ENCODE results near the gene SCNN1B. TPM values are rescaled to one million over a fixed set of nuclear protein-coding genes. Genes with fewer than 3 reads are reported as not detected.
"Not testable (repeated sequence)": the region's sequence is repeated elsewhere in the genome, so short reads cannot be mapped to it uniquely, and the experiment has no call there.

Gene SCNN1B
- total RNA-seq (2012; rRNA removed) = not detected in 2 replicates

DNA sequence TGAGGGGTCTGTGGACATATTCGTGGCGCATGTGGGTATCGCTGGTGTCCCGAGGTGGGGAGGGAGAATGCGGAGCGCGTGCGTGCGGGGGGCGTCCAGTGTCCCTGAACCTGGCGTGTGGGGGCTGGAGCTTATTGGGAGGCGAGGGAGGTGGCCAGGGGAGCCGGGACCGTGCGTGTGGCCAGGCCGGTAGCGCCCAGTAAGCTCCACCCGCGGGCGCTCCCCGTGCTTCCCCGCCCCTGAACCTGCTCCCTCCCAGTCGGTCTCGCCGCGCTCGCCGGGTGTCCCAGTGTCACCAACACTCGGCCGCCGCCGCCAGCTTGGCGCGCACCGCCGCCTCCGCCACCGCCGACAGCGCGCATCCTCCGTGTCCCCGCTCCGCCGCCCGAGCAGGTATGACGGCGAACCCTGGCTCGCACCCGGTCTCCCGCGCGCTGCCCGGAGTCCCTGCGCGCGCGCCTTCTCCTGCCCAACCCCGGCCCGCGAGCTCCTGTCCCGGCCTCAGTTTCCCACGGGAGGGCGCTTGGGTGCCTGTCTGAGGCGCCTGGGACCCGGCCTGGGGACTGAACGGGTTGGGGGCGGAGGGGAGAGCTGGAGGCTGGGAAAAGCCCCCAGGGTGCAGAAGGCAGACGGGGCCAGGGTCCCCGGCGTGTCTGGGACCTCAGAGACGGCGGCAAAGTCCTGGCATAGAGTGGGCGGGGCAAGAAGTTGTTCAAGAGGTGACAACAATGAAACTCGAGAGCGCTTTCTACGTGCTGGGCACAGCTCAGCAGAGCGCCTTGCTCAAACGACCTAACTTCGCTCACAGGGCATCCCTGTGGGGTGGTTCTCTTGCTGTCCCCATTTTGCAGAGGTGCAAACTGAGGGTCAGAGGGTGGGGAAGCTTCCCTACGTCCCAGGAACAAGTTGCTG, at the start of gene SCNN1B:
SCNN1B (plus strand) TSS at position 258 of the 912 bp plus-strand sequence. CDS start 46,298 bp downstream, outside the sequence.
- peaks cover 32% of the 10 kb centered on the region for H3K27me3 ChIP-seq (ENCODE audit: control insufficient read depth, insufficient read depth, low read length)
- H3K4me3 ChIP-seq (ENCODE audit: low read length) = no peak within 1 kb of the TSS
- H3K36me3 ChIP-seq (ENCODE audit: insufficient read depth, low read length) = no peaks in the 10 kb centered on the region
- no peak within 1 kb of the TSS for H3K4me2 ChIP-seq (ENCODE audit: low read length)
- no peak within 1 kb of the TSS for H3K9ac ChIP-seq (ENCODE audit: low read depth, low read length)
- no peaks in the 10 kb centered on the region for H3K4me1 ChIP-seq (ENCODE audit: control insufficient read depth, insufficient read depth, low read length)
- H3K9me3 ChIP-seq (replicated peaks; ENCODE audit: low read length) = no peaks in the 10 kb centered on the region

- H3K36me3 ChIP-seq (ENCODE audit: insufficient read depth, low read length) = no peaks in the 10 kb centered on the region
- no peak overlapping the region for H3K9ac ChIP-seq (ENCODE audit: low read depth, low read length)
- no peak overlapping the region for H3K4me3 ChIP-seq (ENCODE audit: low read length)
- no peaks in the 10 kb centered on the region for H3K4me1 ChIP-seq (ENCODE audit: control insufficient read depth, insufficient read depth, low read length)
- H3K9me3 ChIP-seq (replicated peaks; ENCODE audit: low read length) = no peaks in the 10 kb centered on the region
- no peaks in the 10 kb centered on the region for H3K27me3 ChIP-seq (ENCODE audit: control insufficient read depth, insufficient read depth, low read length)
- no peak overlapping the region for H3K4me2 ChIP-seq (ENCODE audit: low read length)
Measured at GRCh38 chr16:23252310-23252709, 49.8 kb upstream of the SCNN1B start.

GRCh38 chr16:23253650-23254049, 48.5 kb upstream of the SCNN1B start:
- not testable (repeated sequence) for H3K4me2 ChIP-seq (ENCODE audit: low read length); H3K4me1 ChIP-seq (ENCODE audit: control insufficient read depth, insufficient read depth, low read length); H3K27me3 ChIP-seq (ENCODE audit: control insufficient read depth, insufficient read depth, low read length); H3K9me3 ChIP-seq (replicated peaks; ENCODE audit: low read length); H3K36me3 ChIP-seq (ENCODE audit: insufficient read depth, low read length); H3K4me3 ChIP-seq (ENCODE audit: low read length); H3K9ac ChIP-seq (ENCODE audit: low read depth, low read length)

DNA sequence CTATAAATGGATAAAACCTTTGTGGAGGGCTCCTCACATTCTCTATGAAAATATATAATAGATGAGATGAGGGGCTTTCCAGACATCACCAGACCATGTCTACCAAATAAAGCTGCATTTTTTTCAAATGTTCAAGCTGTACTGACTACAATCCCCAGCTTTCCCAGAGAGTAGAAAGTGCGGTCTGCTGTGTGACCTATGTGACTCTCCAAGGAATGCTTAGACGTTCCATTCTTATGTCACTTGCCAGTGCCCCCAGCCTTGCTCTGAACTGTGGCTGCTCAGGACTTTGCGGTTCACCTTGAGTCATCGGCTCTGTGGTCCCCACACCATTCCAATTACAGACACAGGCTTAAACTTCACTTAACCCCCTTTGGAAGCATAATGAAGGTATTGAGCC, 47.8 kb upstream of the SCNN1B start:
- no peak overlapping the region for H3K4me2 ChIP-seq (ENCODE audit: low read length)
- H3K9ac ChIP-seq (ENCODE audit: low read depth, low read length) = no peak overlapping the region
- H3K9me3 ChIP-seq (replicated peaks; ENCODE audit: low read length) = no peaks in the 10 kb centered on the region
- H3K4me3 ChIP-seq (ENCODE audit: low read length) = no peak overlapping the region
- no peaks in the 10 kb centered on the region for H3K36me3 ChIP-seq (ENCODE audit: insufficient read depth, low read length)
- no peaks in the 10 kb centered on the region for H3K27me3 ChIP-seq (ENCODE audit: control insufficient read depth, insufficient read depth, low read length)
- H3K4me1 ChIP-seq (ENCODE audit: control insufficient read depth, insufficient read depth, low read length) = no peaks in the 10 kb centered on the region

DNA sequence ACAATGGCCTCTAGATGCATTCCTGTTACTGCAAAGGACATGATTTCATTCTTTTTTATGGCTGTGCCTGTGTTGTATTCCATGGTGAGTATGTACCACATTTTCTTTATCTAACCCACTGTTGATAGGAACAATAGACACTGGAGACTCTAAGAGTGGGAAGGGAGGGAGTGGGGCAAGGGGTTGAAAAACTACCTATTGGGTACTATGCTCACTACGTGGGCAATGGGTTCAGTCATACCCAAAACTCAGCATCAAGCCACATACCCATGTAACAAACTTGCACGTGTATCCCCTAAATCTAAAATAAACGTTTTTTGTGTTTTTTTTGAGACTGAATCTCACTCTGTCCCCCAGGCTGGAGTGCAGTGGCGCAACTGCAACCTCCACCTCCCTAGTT, 47.1 kb upstream of the SCNN1B start:
- Histone ChIP-seq H3K9me3 (replicated peaks; ENCODE audit: low read length) (no peaks in the 10 kb centered on the region), H3K4me3 (ENCODE audit: low read length) (no peak overlapping the region), H3K4me1 (ENCODE audit: control insufficient read depth, insufficient read depth, low read length) (no peaks in the 10 kb centered on the region), H3K27me3 (ENCODE audit: control insufficient read depth, insufficient read depth, low read length) (no peaks in the 10 kb centered on the region), H3K9ac (ENCODE audit: low read depth, low read length) (no peak overlapping the region), H3K4me2 (ENCODE audit: low read length) (no peak overlapping the region), H3K36me3 (ENCODE audit: insufficient read depth, low read length) (no peaks in the 10 kb centered on the region)

DNA sequence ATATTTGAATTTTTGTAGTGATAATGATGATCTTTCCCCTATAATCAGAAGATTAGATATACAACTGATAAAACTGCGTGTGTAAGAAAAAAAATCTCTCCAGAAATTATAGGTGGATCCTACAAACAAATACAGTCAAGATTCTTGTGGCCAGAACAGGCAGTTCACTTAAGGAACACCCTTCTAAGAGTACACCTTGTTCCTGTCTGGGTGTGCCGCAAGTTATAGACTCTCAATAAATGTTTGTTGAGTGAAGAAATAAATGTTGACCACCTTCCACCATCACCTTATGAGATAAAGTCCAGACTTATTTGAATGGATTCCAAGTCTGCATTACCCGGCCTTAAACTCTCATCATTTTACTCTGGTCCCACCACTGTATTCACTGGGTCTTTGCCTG, 45.7 kb upstream of the SCNN1B start:
- H3K9ac ChIP-seq (ENCODE audit: low read depth, low read length) = no peak overlapping the region
- no peaks in the 10 kb centered on the region for H3K36me3 ChIP-seq (ENCODE audit: insufficient read depth, low read length)
- H3K4me3 ChIP-seq (ENCODE audit: low read length) = no peak overlapping the region
- H3K9me3 ChIP-seq (replicated peaks; ENCODE audit: low read length) = no peaks in the 10 kb centered on the region
- no peak overlapping the region for H3K4me2 ChIP-seq (ENCODE audit: low read length)
- no peaks in the 10 kb centered on the region for H3K27me3 ChIP-seq (ENCODE audit: control insufficient read depth, insufficient read depth, low read length)
- H3K4me1 ChIP-seq (ENCODE audit: control insufficient read depth, insufficient read depth, low read length) = no peaks in the 10 kb centered on the region

DNA sequence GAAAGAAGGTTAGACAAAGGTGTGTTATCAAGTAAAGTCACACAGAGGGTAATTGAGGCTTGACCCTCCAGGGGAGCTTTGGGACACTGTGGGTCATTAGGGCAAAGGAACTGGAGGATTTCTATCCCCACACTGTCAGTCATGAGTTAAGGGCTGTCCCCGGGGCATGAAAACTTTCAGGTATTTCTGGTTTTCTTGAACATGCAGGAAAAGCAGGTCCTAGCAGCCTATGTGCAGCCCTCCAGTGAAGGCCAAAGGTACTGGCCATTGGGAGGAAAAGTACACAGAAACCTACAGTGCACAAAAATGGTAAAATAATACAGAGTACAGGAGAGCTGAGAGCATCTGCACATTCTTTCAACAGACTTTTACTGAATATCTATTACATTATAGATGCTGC, 44.4 kb upstream of the SCNN1B start:
- H3K9me3 ChIP-seq (replicated peaks; ENCODE audit: low read length) = no peaks in the 10 kb centered on the region
- H3K4me3 ChIP-seq (ENCODE audit: low read length) = no peak overlapping the region
- H3K4me1 ChIP-seq (ENCODE audit: control insufficient read depth, insufficient read depth, low read length) = no peaks in the 10 kb centered on the region
- no peaks in the 10 kb centered on the region for H3K36me3 ChIP-seq (ENCODE audit: insufficient read depth, low read length)
- H3K27me3 ChIP-seq (ENCODE audit: control insufficient read depth, insufficient read depth, low read length) = no peaks in the 10 kb centered on the region
- H3K4me2 ChIP-seq (ENCODE audit: low read length) = no peak overlapping the region
- no peak overlapping the region for H3K9ac ChIP-seq (ENCODE audit: low read depth, low read length)

DNA sequence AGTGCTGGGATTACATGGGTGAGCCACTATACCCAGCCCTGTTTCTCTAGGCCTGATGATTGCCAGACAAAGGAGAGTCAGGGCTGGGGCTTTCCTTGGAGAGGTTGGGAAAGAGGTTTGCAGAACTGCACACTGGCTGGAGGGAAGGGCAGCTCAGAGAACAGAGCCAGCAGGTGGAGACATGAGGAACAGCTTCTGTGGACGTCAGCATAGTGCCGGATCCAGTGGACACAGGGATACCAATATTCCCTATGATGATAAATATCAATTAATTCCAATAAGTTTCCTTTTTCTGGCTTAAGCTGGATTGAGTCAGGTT, 43.2 kb upstream of the SCNN1B start:
- H3K4me1 ChIP-seq (ENCODE audit: control insufficient read depth, insufficient read depth, low read length) = no peaks in the 10 kb centered on the region
- H3K9ac ChIP-seq (ENCODE audit: low read depth, low read length) = no peak overlapping the region
- no peaks in the 10 kb centered on the region for H3K36me3 ChIP-seq (ENCODE audit: insufficient read depth, low read length)
- no peaks in the 10 kb centered on the region for H3K9me3 ChIP-seq (replicated peaks; ENCODE audit: low read length)
- no peak overlapping the region for H3K4me2 ChIP-seq (ENCODE audit: low read length)
- H3K4me3 ChIP-seq (ENCODE audit: low read length) = no peak overlapping the region
- no peaks in the 10 kb centered on the region for H3K27me3 ChIP-seq (ENCODE audit: control insufficient read depth, insufficient read depth, low read length)

DNA sequence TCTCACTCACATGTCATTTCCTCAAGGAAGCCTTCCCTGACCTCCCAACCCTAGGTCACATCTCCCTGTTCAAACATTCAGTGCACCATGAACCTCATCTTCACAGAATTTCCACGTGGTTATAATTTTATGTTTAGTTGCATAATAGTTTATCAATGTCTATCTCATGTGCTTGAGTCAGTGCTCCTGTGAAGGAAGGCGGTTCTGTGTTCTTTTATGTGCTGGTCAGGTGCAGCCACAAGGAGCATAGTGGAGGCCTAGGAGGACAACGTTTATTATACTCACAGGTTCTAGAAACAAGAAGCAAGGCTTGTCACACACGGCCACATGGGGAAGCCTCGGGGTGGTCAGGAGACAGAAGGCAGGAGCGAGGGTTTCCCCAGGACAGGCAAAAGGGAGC, 34.5 kb upstream of the SCNN1B start:
- no peaks in the 10 kb centered on the region for H3K36me3 ChIP-seq (ENCODE audit: insufficient read depth, low read length)
- H3K9me3 ChIP-seq (replicated peaks; ENCODE audit: low read length) = no peaks in the 10 kb centered on the region
- H3K4me3 ChIP-seq (ENCODE audit: low read length) = no peak overlapping the region
- no peak overlapping the region for H3K9ac ChIP-seq (ENCODE audit: low read depth, low read length)
- no peaks in the 10 kb centered on the region for H3K27me3 ChIP-seq (ENCODE audit: control insufficient read depth, insufficient read depth, low read length)
- no peak overlapping the region for H3K4me2 ChIP-seq (ENCODE audit: low read length)
- no peaks in the 10 kb centered on the region for H3K4me1 ChIP-seq (ENCODE audit: control insufficient read depth, insufficient read depth, low read length)

DNA sequence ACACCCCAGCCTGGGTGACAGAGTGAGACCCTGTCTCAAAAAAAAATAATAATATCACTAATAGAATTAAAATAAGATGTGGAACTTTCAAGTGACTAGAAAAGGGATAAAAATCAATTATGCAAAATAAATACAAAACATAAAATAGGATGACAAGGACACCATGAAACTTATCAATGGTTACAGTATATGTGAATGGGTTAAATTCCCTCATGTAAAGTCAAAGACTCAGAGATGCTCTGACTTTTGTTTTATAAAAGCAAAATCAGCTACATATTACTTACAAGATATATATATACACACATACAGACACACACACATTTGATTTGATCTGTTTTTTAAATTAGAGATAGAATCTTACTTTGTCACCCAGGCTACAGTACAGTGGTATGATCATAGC, 33.5 kb upstream of the SCNN1B start:
- no peaks in the 10 kb centered on the region for H3K9me3 ChIP-seq (replicated peaks; ENCODE audit: low read length)
- H3K4me1 ChIP-seq (ENCODE audit: control insufficient read depth, insufficient read depth, low read length) = no peaks in the 10 kb centered on the region
- H3K36me3 ChIP-seq (ENCODE audit: insufficient read depth, low read length) = no peaks in the 10 kb centered on the region
- H3K27me3 ChIP-seq (ENCODE audit: control insufficient read depth, insufficient read depth, low read length) = no peaks in the 10 kb centered on the region
- H3K4me2 ChIP-seq (ENCODE audit: low read length) = no peak overlapping the region
- no peak overlapping the region for H3K4me3 ChIP-seq (ENCODE audit: low read length)
- no peak overlapping the region for H3K9ac ChIP-seq (ENCODE audit: low read depth, low read length)

- H3K4me1 ChIP-seq (ENCODE audit: control insufficient read depth, insufficient read depth, low read length) = no peaks in the 10 kb centered on the region
- H3K9ac ChIP-seq (ENCODE audit: low read depth, low read length) = no peak overlapping the region
- H3K27me3 ChIP-seq (ENCODE audit: control insufficient read depth, insufficient read depth, low read length) = no peaks in the 10 kb centered on the region
- H3K4me3 ChIP-seq (ENCODE audit: low read length) = no peak overlapping the region
- no peaks in the 10 kb centered on the region for H3K36me3 ChIP-seq (ENCODE audit: insufficient read depth, low read length)
- H3K9me3 ChIP-seq (replicated peaks; ENCODE audit: low read length) = no peaks in the 10 kb centered on the region
- H3K4me2 ChIP-seq (ENCODE audit: low read length) = no peak overlapping the region
Measured at GRCh38 chr16:23269248-23269953, 32.7 kb upstream of the SCNN1B start.

DNA sequence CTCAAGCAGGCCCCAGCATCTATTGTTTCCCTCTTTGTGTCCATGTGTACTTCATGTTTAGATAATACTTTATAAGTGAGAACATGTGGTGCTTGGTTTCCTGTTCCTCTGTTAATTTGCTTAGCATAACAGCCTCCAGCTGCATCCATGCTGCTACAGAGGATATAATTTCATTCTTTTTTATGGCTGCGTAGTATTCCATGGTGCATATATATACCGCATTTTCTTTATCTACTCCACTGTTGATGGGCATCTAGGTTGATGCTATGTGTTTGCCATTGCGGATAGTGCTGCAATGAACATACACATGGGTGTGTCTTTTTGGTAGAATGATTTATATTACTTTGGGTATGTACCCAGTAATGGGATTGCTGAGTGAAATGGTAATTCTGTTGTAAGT, 31.4 kb upstream of the SCNN1B start:
- Histone ChIP-seq H3K36me3 (ENCODE audit: insufficient read depth, low read length) (no peaks in the 10 kb centered on the region), H3K4me3 (ENCODE audit: low read length) (no peak overlapping the region), H3K9ac (ENCODE audit: low read depth, low read length) (no peak overlapping the region), H3K9me3 (replicated peaks; ENCODE audit: low read length) (no peaks in the 10 kb centered on the region), H3K4me2 (ENCODE audit: low read length) (no peak overlapping the region), H3K4me1 (ENCODE audit: control insufficient read depth, insufficient read depth, low read length) (no peaks in the 10 kb centered on the region), H3K27me3 (ENCODE audit: control insufficient read depth, insufficient read depth, low read length) (no peaks in the 10 kb centered on the region)

All from skeletal muscle satellite cell (primary cell).